ENCODE data around the gene EMID1.

GRCh38 chr22:29302681-29303465, 97.2 kb downstream of the EMID1 start:
- TF ChIP-seq REST (IDR thresholded peaks at IDR 0.05; ENCODE audit: low read depth) = peak; percentile 36; the same call in 1 of the 2 replicates
- TF ChIP-seq EGR1 (IDR thresholded peaks at IDR 0.05) = no peak
- peak; percentile 43; the same call in 1 of the 2 replicates for TF ChIP-seq EP300 (IDR thresholded peaks at IDR 0.05; ENCODE audit: borderline replicate concordance)
- TF ChIP-seq MAX (IDR thresholded peaks at IDR 0.05) = no peak
- TF ChIP-seq CREB1 (IDR thresholded peaks at IDR 0.05; ENCODE audit: low read depth) = no peak
- TF ChIP-seq RAD21 (IDR thresholded peaks at IDR 0.05; ENCODE audit: low read depth) = peak; percentile 26; the same call in 1 of the 2 replicates
- peak; percentile 58 for TF ChIP-seq USF1 (IDR thresholded peaks at IDR 0.05)
- TF ChIP-seq TAF1 (IDR thresholded peaks at IDR 0.05; ENCODE audit: low read depth) = no peak
- no peak for TF ChIP-seq FOXM1 (IDR thresholded peaks at IDR 0.05; ENCODE audit: borderline replicate concordance, low read depth)
- TF ChIP-seq TEAD4 (IDR thresholded peaks at IDR 0.05) = no peak; the same call in 1 of the 2 replicates
- no peak for TF ChIP-seq YY1 (IDR thresholded peaks at IDR 0.05; ENCODE audit: low read depth)
- TF ChIP-seq CEBPB (IDR thresholded peaks at IDR 0.05) = no peak
- TF ChIP-seq TCF12 (IDR thresholded peaks at IDR 0.05; ENCODE audit: low read depth) = peak; percentile 74

Measured in Ishikawa (cell line).